SK-N-SH (cell line): ENCODE results near the gene PPA2. TPM values are rescaled to one million over a fixed set of nuclear protein-coding genes. Genes with fewer than 3 reads are reported as not detected.

Experiments
- CTCF ChIA-PET: fragments of 300-600, 350-600 bp; formaldehyde crosslinking; extraction: SDS; loops from one replicate; lab custom pipeline; 2021; lab: Yijun Ruan, JAX
- POLR2A ChIA-PET: fragments of 350-600 bp; sonication (Branson Sonifier 250); formaldehyde crosslinking; extraction: SDS; loops from one replicate; lab custom pipeline; 2020; ENCODE audit warnings: antibody characterized with exemption, inconsistent platforms; lab: Yijun Ruan, JAX
- DNase-seq: peaks from one replicate; pipeline ENCODE4 v3.0.0; 2012
- H2AFZ ChIP-seq: fragments of 200-600 bp; sonication (generic); 2 replicates; pipeline ENCODE4 v1.8.1; 2016; ENCODE audit warnings: antibody characterized with exemption, mild to moderate bottlenecking, low read depth
- H3F3A ChIP-seq: fragments of 200-600 bp; sonication (generic); replicated peaks from 2 replicates; pipeline ENCODE3; 2016; ENCODE audit warnings: antibody characterized with exemption, mild to moderate bottlenecking; ENCODE audit not compliant: insufficient read depth
- H3K27ac ChIP-seq, 2 experiments: fragments of 200-500 bp in 1 of 2; fragments of 200-600 bp in 1 of 2; sonication (Bioruptor generic) in 1 of 2; sonication (generic), shearing (Covaris generic) in 1 of 2; 2 replicates each; pipeline versions ENCODE4 v1.5.1 to v1.6.1; 2014 to 2016; ENCODE audit warnings: low read depth in 2 of 2, inconsistent platforms in 1 of 2, low read length in 1 of 2, mild to moderate bottlenecking in 1 of 2, mixed read lengths in 1 of 2
- H3K27me3 ChIP-seq: fragments of 200-600 bp; sonication (generic), shearing (Covaris generic); 2 replicates; pipeline ENCODE4 v1.6.1; 2016; ENCODE audit warnings: mixed run types; ENCODE audit not compliant: insufficient read depth
- H3K36me3 ChIP-seq, 2 experiments: fragments of 200-500 bp in 1 of 2; fragments of 200-600 bp in 1 of 2; sonication (Bioruptor generic) in 1 of 2; sonication (generic) in 1 of 2; replicated peaks in 1 of 2; 2 replicates each; pipeline versions ENCODE3 to v1.5.1; 2014 to 2016; ENCODE audit warnings: low read length in 1 of 2, mild to moderate bottlenecking in 1 of 2; ENCODE audit not compliant: insufficient read depth in 2 of 2, control insufficient read depth in 1 of 2
- H3K4me1 ChIP-seq, 2 experiments: fragments of 200-500 bp in 1 of 2; fragments of 200-600 bp in 1 of 2; sonication (Bioruptor generic) in 1 of 2; sonication (generic), shearing (Covaris generic) in 1 of 2; 2 replicates each; pipeline versions ENCODE4 v1.5.1 to v1.6.1; 2014 to 2016; ENCODE audit warnings: low read depth in 1 of 2, low read length in 1 of 2, mixed run types in 1 of 2; ENCODE audit not compliant: insufficient read depth in 2 of 2, control insufficient read depth in 1 of 2
- H3K4me2 ChIP-seq: fragments of 200-600 bp; sonication (generic), shearing (Covaris generic); 2 replicates; pipeline ENCODE4 v1.6.1; 2017; ENCODE audit warnings: mixed run types
- H3K4me3 ChIP-seq, 2 experiments: fragments of 200-500 bp in 1 of 2; fragments of 200-600 bp in 1 of 2; sonication (Bioruptor generic) in 1 of 2; sonication (generic), shearing (Covaris generic) in 1 of 2; 2 replicates each; pipeline versions ENCODE4 v1.5.1 to v1.8.1; 2014 to 2016; ENCODE audit warnings: low read depth in 2 of 2, inconsistent platforms in 1 of 2, low read length in 1 of 2, mild to moderate bottlenecking in 1 of 2, mixed read lengths in 1 of 2, moderate library complexity in 1 of 2
- H3K79me2 ChIP-seq: fragments of 200-600 bp; sonication (generic); 2 replicates; pipeline ENCODE4 v1.8.1; 2017; ENCODE audit warnings: mild to moderate bottlenecking; ENCODE audit not compliant: insufficient read depth
- H3K9ac ChIP-seq: fragments of 200-600 bp; sonication (generic); 2 replicates; pipeline ENCODE4 v1.6.1; 2017; ENCODE audit warnings: mixed run types
- H3K9me2 ChIP-seq: fragments of 200-600 bp; sonication (generic); 2 replicates; pipeline ENCODE4 v1.6.1; 2017; ENCODE audit warnings: mixed run types
- H3K9me3 ChIP-seq: fragments of 200-600 bp; sonication (generic); 2 replicates; pipeline ENCODE4 v1.6.1; 2017; ENCODE audit warnings: mixed run types, mild to moderate bottlenecking, moderate library complexity
- H4K20me1 ChIP-seq: fragments of 200-600 bp; sonication (generic); 2 replicates; pipeline ENCODE4 v1.6.1; 2017; ENCODE audit warnings: mild to moderate bottlenecking, mixed run types; ENCODE audit not compliant: insufficient read depth
- EP300 ChIP-seq, 2 experiments: IDR thresholded peaks; 2 replicates each; pipeline versions ENCODE4 v1.4.0 to v1.6.1; 2012; ENCODE audit warnings: borderline replicate concordance in 1 of 2, low read depth in 1 of 2, low read length in 1 of 2
- EZH2phosphoT487 ChIP-seq: fragments of 200-600 bp; sonication (generic); IDR thresholded peaks from 2 replicates; pipeline ENCODE4 v1.6.1; 2017; ENCODE audit warnings: low read depth, mixed run types, mild to moderate bottlenecking, antibody characterized with exemption, moderate library complexity, borderline replicate concordance
- IRF3 ChIP-seq: fragments of 150-350 bp; IDR thresholded peaks from 2 replicates; pipeline ENCODE4 v1.6.1; 2016; ENCODE audit warnings: mild to moderate bottlenecking, low read depth, low read length
- NFIC ChIP-seq: IDR thresholded peaks from 2 replicates; pipeline ENCODE4 v1.4.0; 2012; ENCODE audit warnings: borderline replicate concordance
- NRF1 ChIP-seq: IDR thresholded peaks from 2 replicates; pipeline ENCODE4 v1.6.1; 2012; ENCODE audit warnings: low read depth, mild to moderate bottlenecking, low read length
- POLR2AphosphoS5 ChIP-seq: IDR thresholded peaks from 2 replicates; pipeline ENCODE4 v1.6.1; 2012; ENCODE audit warnings: low read depth, low read length
- RAD21 ChIP-seq: IDR thresholded peaks from 2 replicates; pipeline ENCODE4 v1.6.1; 2012; ENCODE audit warnings: mild to moderate bottlenecking, low read length
- RFX5 ChIP-seq: IDR thresholded peaks from 2 replicates; pipeline ENCODE4 v1.6.1; 2012; ENCODE audit warnings: mild to moderate bottlenecking, improper control_type of control experiment, low read length
- RXRA ChIP-seq: IDR thresholded peaks from 2 replicates; pipeline ENCODE4 v1.4.0; 2012; ENCODE audit warnings: low read depth, mild to moderate bottlenecking, borderline replicate concordance
- SIN3A ChIP-seq: IDR thresholded peaks from 2 replicates; pipeline ENCODE4 v1.6.1; 2012; ENCODE audit warnings: low read depth, mild to moderate bottlenecking, low read length, moderate library complexity, borderline replicate concordance
- TEAD4 ChIP-seq: IDR thresholded peaks from 2 replicates; pipeline ENCODE4 v1.4.0; 2012; ENCODE audit warnings: mild to moderate bottlenecking, borderline replicate concordance; ENCODE audit not compliant: insufficient read depth
- USF1 ChIP-seq: IDR thresholded peaks from 2 replicates; pipeline ENCODE4 v1.4.0; 2012; ENCODE audit warnings: low read depth, borderline replicate concordance
- WGBS: methylation state at CpG from one replicate; pipeline ENCODE4 v1.1.6; 2017; ENCODE audit warnings: low lambda C conversion rate; 5-methylcytosine and 5-hydroxymethylcytosine counted together
- polyA plus RNA-seq, 3 experiments: library from polyadenylated mRNA; depleted of rRNA; stranded (reverse); fragments of >200 nt; gene quantifications; 2 replicates each; pipeline ENCODE4 v1.2.3, GENCODE V29; 2012
- TF ChIP-seq, protein P1 (sequence below): IDR thresholded peaks from 2 replicates; pipeline ENCODE4 v1.6.1; 2012; ENCODE audit warnings: mild to moderate bottlenecking, low read depth, low read length, moderate library complexity
- TF ChIP-seq, protein P2 (sequence below): IDR thresholded peaks from 2 replicates; pipeline ENCODE4 v1.4.0; 2012; ENCODE audit warnings: low read depth, borderline replicate concordance
- TF ChIP-seq, protein P3 (sequence below): IDR thresholded peaks from 2 replicates; pipeline ENCODE4 v1.4.0; 2012; ENCODE audit warnings: low read depth

Gene PPA2
- polyA plus RNA-seq, 1 of the 3 experiments (the other 2 are of a cell fraction), result 57.8 TPM

GRCh38 chr4:105461221-105461620 is 12.6 kb downstream of the PPA2 start:
- no peaks in the 10 kb centered on the region for H3K4me1 ChIP-seq
- no peak for DNase-seq

GRCh38 chr4:105460306-105460705 is 13.6 kb downstream of the PPA2 start:
- Histone ChIP-seq H4K20me1 (no peaks in the 10 kb centered on the region), H3K4me3 (no peak overlapping the region), H3K79me2 (peaks cover 12% of the 10 kb centered on the region), H3K9me2 (no peaks in the 10 kb centered on the region), H3K9me3 (no peaks in the 10 kb centered on the region), H3K36me3 (peaks cover 14 to 15% of the 10 kb centered on the region in 2 experiments), H3K9ac (no peak overlapping the region), H3F3A (no peaks in the 10 kb centered on the region), H2AFZ (no peak overlapping the region), H3K4me2 (no peak overlapping the region), H3K27ac (no peak overlapping the region), H3K27me3 (no peaks in the 10 kb centered on the region), H3K4me1 (no peaks in the 10 kb centered on the region)
- 97% methylated on average over 2 of the region's 2 CpGs for WGBS
- POLR2A ChIA-PET, result no interaction called here
- DNase-seq, result no peak
- CTCF ChIA-PET, result interaction anchor here (0.6 to 3.2 kb wide), 5 partner anchors 11 to 319 kb away, joined by 3 to 14 read pairs (median 3); no protein-coding TSS in a partner anchor
- TF ChIP-seq NRF1 (no peak), USF1 (no peak), TEAD4 (no peak), NFIC (no peak), EP300 (IDR thresholded peaks at IDR 0.05; ENCODE audit: borderline replicate concordance in 1 of 2, low read depth in 1 of 2, low read length in 1 of 2) (no peak), RXRA (no peak), RAD21 (no peak), POLR2AphosphoS5 (no peak)
- TF ChIP-seq, protein P1, sequence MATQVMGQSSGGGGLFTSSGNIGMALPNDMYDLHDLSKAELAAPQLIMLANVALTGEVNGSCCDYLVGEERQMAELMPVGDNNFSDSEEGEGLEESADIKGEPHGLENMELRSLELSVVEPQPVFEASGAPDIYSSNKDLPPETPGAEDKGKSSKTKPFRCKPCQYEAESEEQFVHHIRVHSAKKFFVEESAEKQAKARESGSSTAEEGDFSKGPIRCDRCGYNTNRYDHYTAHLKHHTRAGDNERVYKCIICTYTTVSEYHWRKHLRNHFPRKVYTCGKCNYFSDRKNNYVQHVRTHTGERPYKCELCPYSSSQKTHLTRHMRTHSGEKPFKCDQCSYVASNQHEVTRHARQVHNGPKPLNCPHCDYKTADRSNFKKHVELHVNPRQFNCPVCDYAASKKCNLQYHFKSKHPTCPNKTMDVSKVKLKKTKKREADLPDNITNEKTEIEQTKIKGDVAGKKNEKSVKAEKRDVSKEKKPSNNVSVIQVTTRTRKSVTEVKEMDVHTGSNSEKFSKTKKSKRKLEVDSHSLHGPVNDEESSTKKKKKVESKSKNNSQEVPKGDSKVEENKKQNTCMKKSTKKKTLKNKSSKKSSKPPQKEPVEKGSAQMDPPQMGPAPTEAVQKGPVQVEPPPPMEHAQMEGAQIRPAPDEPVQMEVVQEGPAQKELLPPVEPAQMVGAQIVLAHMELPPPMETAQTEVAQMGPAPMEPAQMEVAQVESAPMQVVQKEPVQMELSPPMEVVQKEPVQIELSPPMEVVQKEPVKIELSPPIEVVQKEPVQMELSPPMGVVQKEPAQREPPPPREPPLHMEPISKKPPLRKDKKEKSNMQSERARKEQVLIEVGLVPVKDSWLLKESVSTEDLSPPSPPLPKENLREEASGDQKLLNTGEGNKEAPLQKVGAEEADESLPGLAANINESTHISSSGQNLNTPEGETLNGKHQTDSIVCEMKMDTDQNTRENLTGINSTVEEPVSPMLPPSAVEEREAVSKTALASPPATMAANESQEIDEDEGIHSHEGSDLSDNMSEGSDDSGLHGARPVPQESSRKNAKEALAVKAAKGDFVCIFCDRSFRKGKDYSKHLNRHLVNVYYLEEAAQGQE, result no peak
- TF ChIP-seq, protein P2, sequence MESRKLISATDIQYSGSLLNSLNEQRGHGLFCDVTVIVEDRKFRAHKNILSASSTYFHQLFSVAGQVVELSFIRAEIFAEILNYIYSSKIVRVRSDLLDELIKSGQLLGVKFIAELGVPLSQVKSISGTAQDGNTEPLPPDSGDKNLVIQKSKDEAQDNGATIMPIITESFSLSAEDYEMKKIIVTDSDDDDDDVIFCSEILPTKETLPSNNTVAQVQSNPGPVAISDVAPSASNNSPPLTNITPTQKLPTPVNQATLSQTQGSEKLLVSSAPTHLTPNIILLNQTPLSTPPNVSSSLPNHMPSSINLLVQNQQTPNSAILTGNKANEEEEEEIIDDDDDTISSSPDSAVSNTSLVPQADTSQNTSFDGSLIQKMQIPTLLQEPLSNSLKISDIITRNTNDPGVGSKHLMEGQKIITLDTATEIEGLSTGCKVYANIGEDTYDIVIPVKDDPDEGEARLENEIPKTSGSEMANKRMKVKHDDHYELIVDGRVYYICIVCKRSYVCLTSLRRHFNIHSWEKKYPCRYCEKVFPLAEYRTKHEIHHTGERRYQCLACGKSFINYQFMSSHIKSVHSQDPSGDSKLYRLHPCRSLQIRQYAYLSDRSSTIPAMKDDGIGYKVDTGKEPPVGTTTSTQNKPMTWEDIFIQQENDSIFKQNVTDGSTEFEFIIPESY, result no peak
- TF ChIP-seq, protein P3, sequence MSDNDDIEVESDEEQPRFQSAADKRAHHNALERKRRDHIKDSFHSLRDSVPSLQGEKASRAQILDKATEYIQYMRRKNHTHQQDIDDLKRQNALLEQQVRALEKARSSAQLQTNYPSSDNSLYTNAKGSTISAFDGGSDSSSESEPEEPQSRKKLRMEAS, result no peak

More at GRCh38 chr4:105461221-105461620, 12.6 kb downstream of the PPA2 start:
- no peak overlapping the region for H3K9ac ChIP-seq
- H4K20me1 ChIP-seq, result no peaks in the 10 kb centered on the region
- no peaks in the 10 kb centered on the region for H3K27me3 ChIP-seq
- H3K9me2 ChIP-seq, result no peaks in the 10 kb centered on the region
- no peak for TF ChIP-seq NFIC
- TF ChIP-seq TEAD4, result no peak
- no peak for TF ChIP-seq POLR2AphosphoS5
- no peak for TF ChIP-seq IRF3
- no peak for TF ChIP-seq RXRA
- no peak for TF ChIP-seq EZH2phosphoT487
- no peak for TF ChIP-seq RFX5
- no peak for TF ChIP-seq SIN3A
- H2AFZ ChIP-seq, result no peak overlapping the region
- no peaks in the 10 kb centered on the region for H3F3A ChIP-seq
- WGBS, result 93% methylated on average over 8 of the region's 8 CpGs
- no peak overlapping the region for H3K27ac ChIP-seq
- H3K36me3 ChIP-seq, result peaks cover 12 to 13% of the 10 kb centered on the region in 2 experiments
- ChIA-PET POLR2A (interaction anchor here (1.1 kb wide), 1 partner anchor 13 kb away, joined by 3 read pairs; the partner anchor contains the start of gene PPA2), CTCF (interaction anchor here (1.0 to 3.2 kb wide), 3 partner anchors 10 to 320 kb away, joined by 3 to 14 read pairs (median 7); no protein-coding TSS in a partner anchor)
- no peak overlapping the region for H3K4me3 ChIP-seq
- H3K9me3 ChIP-seq, result no peaks in the 10 kb centered on the region
- H3K79me2 ChIP-seq, result peaks cover 14% of the 10 kb centered on the region
- no peak overlapping the region for H3K4me2 ChIP-seq
